Measurements from ENCODE around the gene MDFIC2.

The MDFIC2 gene

DNA sequence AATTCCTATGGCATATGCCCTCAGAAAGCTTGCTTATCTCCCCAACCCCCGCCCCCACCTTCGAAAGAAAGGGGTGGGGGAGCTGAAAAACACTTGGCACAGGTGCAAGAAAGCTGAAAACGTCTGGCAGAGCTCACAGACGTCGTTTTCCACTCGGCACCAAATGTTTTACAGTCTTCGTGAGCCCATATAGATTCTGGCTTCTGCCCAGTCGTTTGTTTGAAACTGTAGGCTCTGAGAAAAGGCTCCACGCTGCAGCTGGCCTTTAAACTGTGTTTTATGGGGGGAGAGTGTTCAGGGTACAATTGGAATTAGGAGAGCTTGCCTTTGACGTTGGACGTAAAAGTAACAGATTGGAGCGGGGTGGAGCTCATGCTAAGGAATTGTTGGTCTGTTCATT, 130.3 kb downstream of the MDFIC2 start:
- no peak for DNase-seq

DNA sequence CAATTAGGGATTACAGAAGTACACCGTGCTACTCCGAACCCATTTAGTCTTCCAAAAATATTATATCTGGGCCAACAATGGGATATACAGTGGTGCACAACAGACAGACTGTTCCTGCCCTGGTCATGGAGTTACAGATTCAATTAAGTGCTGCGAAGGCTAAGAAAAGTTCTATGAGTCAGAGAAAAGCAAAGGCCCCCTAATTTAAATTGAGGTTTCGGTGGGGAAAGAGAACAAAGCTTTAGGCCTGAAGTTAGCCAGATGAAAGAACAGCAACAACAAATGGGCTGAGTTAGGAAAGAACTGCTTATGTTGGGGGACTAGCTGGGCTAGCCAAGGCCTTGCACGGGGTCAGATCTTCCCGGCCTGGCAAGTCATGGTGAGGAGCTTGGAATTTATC, 131.8 kb downstream of the MDFIC2 start:
- DNase-seq = no peak

DNA sequence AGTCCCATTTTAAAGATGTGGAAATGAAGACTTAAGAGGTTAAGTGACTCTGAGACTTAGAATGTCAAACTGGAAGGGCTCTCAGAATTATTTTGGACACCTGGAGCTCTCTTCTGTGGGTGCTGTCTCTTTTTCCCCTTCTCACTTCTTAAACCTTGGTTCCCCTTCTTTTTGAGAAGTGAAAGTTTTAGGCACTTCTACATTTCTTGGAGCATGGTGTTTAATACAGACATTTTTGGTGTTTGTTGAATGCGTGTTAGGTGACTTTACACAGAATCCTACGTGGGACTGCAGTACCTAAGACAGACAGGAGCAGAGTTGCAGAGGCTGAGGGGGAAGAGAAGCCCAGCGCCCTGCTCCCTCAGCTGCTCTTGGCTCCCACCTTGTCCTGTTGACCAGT, 133.3 kb downstream of the MDFIC2 start:
- no peak for DNase-seq

DNA sequence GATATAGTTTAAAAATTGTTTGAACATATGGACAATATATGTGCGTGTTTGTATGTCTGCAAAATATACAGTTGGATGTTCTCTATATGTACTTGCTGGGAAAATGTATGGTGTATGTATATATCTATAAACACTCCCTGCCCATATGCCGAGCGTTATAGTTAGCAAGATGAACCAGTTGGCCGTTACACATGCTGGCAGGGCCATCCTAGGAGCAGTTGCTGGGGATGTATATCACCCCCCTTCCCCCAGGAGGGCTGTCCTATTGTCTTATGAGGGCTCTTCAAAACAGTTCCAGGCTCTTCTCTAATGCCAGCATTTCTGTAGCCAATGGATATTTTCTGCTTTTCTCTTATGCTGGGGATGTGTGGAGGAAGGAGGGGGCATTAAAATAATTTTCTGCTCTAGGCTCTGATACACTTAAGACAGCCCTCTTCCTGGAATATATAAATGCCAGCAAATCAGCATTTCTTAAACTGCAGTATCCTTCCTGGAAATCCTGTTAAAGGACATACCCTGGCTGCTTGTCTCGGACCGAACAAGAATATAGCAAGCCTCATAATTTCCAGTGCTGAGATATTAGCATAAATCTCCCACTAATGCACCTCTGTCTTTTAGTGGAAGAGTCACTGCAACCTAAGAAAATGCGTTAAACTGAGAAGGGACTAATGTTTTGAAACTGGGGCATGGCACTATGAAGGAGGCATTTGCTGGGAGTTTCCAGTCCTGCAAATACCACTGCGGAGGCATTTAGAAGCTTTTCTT, 134.4 kb downstream of the MDFIC2 start:
- DNase-seq = no peak

DNA sequence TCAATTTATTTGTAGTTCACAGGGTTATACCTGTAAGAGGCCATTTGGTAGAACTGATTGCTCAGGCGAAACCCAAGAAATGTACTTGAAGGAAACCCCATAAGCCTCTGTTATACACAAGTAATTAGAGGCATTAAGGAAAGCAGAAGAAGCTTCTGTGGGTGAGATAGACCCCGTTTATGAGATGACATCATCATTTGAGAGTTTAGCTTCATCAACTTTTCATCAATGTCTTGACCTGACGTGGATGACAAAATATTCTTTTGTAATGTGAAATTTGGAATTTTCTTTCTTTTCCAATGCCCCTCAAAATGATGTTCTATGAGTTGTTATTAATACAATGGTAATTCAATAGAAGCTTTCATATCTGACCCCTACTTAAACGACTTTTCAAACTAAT, 136.2 kb downstream of the MDFIC2 start:
- no peak for DNase-seq

DNA sequence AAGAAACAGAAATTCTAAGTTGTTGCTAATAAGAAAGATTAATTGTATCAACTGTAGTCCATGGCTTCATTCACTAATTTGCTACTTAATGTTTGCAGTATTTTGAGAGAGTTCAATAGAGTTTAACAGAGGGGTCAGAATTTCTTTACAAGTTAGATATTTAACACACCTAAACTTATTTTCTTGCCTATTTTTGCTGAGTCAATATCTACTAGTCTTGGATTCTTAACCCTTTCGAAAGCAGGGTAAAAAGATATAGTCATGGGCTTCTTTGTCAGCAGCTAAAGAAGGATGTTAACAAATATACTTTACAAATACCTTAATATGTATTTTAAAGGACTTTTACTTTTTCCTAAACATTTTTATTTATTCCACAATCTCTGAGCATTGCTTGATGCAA, 155.6 kb downstream of the MDFIC2 start:
- no peak for DNase-seq

DNA sequence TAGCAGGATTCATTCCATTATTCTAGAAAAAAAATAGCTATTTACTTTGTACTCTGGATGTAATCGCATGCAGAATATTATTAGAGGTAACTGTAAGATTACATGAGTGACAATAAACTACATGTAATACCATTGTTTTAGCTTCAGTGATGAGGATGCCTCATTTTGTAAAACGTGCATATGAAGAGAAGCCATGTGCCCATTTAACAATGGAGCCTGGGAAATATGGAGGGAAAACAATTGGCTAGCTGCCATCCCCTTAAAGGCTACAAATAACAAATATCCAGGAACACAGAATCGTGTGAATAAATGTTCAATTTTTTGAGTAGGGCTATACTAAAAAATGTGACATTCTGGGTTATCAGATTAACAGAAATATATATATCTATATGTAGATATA, 161.8 kb downstream of the MDFIC2 start:
- no peak for DNase-seq

DNA sequence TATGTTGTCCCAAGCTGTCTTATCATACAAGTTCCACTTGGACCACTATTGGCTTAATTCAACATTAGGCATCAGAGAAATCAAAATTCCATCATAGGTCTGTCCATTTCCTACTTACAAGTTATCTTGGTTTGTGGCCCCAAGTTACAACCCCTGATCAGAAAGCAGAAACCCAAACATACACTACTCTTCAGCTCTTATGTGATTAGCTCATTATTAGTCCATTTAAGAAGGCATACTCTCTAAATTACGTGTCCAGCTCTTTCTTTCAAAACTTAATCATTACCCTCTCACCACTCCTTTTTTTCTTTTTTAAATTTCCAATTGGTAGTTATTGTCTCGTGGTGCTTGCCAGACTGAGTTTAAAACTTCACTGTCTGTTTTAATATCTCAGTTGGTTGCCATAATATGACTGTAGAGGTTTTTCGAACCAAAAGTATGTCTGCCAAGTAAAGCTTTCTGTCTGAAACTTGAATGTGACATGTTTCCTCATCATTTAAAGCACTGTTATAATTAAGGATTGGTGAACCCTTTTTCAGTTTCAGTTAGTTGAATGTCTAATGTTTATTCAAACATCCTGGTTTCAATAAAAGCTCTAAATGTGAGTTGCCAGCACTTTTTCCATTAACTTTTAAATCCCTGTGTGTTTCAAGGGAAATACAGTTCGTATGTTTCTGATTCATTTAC, 162.6 kb downstream of the MDFIC2 start:
- DNase-seq = no peak

Data from nucleus accumbens (tissue), 56 donors.